Lower lobe of right lung (tissue), 2 donors: Measurements from ENCODE around the gene ACAD8. TPM values are rescaled to one million over a fixed set of nuclear protein-coding genes. Genes with fewer than 3 reads are reported as not detected.
"Not testable (repeated sequence)": the region's sequence is repeated elsewhere in the genome, so short reads cannot be mapped to it uniquely, and the experiment has no call there.

Experiments used
- ATAC-seq, 2 donors: fragments of 200-7000 bp; cut with Tn5 transposase; one replicate each; pipeline ENCODE4 v1.9.1; 2020 to 2022; ENCODE audit warnings: mild to moderate bottlenecking in 2 of 2, moderate library complexity in 2 of 2
- DNase-seq: peaks from one replicate; pipeline ENCODE4 v3.0.0-alpha.2; 2020
- H3K27ac ChIP-seq: fragments of 200-600 bp; one replicate; pipeline ENCODE4 v1.8.0; 2022
- H3K27me3 ChIP-seq: fragments of 200-600 bp; one replicate; pipeline ENCODE4 v1.8.0; 2022; ENCODE audit warnings: low read depth
- H3K36me3 ChIP-seq: fragments of 200-600 bp; one replicate; pipeline ENCODE4 v1.8.0; 2022; ENCODE audit warnings: mild to moderate bottlenecking
- H3K4me1 ChIP-seq: fragments of 200-600 bp; one replicate; pipeline ENCODE4 v1.8.0; 2022
- H3K4me3 ChIP-seq: fragments of 200-600 bp; one replicate; pipeline ENCODE4 v1.8.0; 2022; ENCODE audit warnings: mild to moderate bottlenecking
- H3K9me3 ChIP-seq: fragments of 200-600 bp; one replicate; pipeline ENCODE4 v1.8.0; 2022
- CTCF ChIP-seq: fragments of 200-600 bp; IDR thresholded peaks from one replicate; pipeline ENCODE4 v1.8.0; 2022; ENCODE audit warnings: antibody characterized with exemption, mild to moderate bottlenecking
- intact Hi-C: fragments of 100-400 bp; cut with DNase I; formaldehyde crosslinking; loops from one replicate; pipeline ENCODE4 v1.11.0; 2022
- total RNA-seq: library from RNA; stranded (reverse); fragmentation: NEBNext Ultra II Directional; extraction: Animal tissue kit (Norgen Biotek cat#: 25700); gene quantifications from one replicate; pipeline ENCODE4 v1.2.1, GENCODE V29; 2021
- donor health status: DM: no; HTN: yes; CAD: no; lungs with severe emphysema.

ACAD8 gene
- total RNA-seq, 1 donor from 2014 or later: 33.9 TPM

GRCh38 chr11:134248910-134249480, 4.4 kb upstream of the ACAD8 start:
- Histone ChIP-seq H3K27me3 (no peaks in the 10 kb centered on the region), H3K36me3 (peaks cover 73% of the 10 kb centered on the region)
- no peak for DNase-seq

GRCh38 chr11:134250246-134250645, 3.1 kb upstream of the ACAD8 start:
- no peak for DNase-seq
- Histone ChIP-seq H3K9me3 (no peaks in the 10 kb centered on the region), H3K27me3 (no peaks in the 10 kb centered on the region), H3K4me1 (peaks cover 36% of the 10 kb centered on the region), H3K27ac (no peak overlapping the region), H3K4me3 (no peak overlapping the region), H3K36me3 (peaks cover 61% of the 10 kb centered on the region)
- no peak for ATAC-seq
- TF ChIP-seq CTCF: no peak
- intact Hi-C loops: no loop called here

More at GRCh38 chr11:134248910-134249480, 4.4 kb upstream of the ACAD8 start:
- no peak for ATAC-seq
- TF ChIP-seq CTCF: no peak
- Histone ChIP-seq H3K27ac (no peak overlapping the region), H3K4me3 (no peak overlapping the region), H3K9me3 (no peaks in the 10 kb centered on the region), H3K4me1 (peaks cover 24% of the 10 kb centered on the region)
- intact Hi-C loops: no loop called here

GRCh38 chr11:134250675-134251074, 2.7 kb upstream of the ACAD8 start:
- intact Hi-C loops: no loop called here
- no peaks in the 10 kb centered on the region for H3K27me3 ChIP-seq
- no peak overlapping the region for H3K4me3 ChIP-seq
- no peak for ATAC-seq
- H3K9me3 ChIP-seq: no peaks in the 10 kb centered on the region
- peaks cover 40% of the 10 kb centered on the region for H3K4me1 ChIP-seq
- H3K36me3 ChIP-seq: peaks cover 57% of the 10 kb centered on the region
- no peak for DNase-seq
- no peak for TF ChIP-seq CTCF
- no peak overlapping the region for H3K27ac ChIP-seq

- intact Hi-C loops: no loop called here
- Histone ChIP-seq H3K27ac (peak overlapping the region; percentile 80), H3K4me3 (peak overlapping the region; percentile 88), H3K4me1 (peaks cover 40% of the 10 kb centered on the region), H3K36me3 (peaks cover 50% of the 10 kb centered on the region), H3K27me3 (no peaks in the 10 kb centered on the region), H3K9me3 (no peaks in the 10 kb centered on the region)
- DNase-seq (no peak), ATAC-seq (peak; percentile 9 to 35)
- no peak for TF ChIP-seq CTCF
These were observed 801 bp upstream of the ACAD8 start for GRCh38 chr11:134252346-134253187.

- intact Hi-C loops: no loop called here
- H3K4me1 ChIP-seq: peaks cover 46% of the 10 kb centered on the region
- peaks cover 50% of the 10 kb centered on the region for H3K36me3 ChIP-seq
- TF ChIP-seq CTCF: no peak
- no peaks in the 10 kb centered on the region for H3K27me3 ChIP-seq
- ATAC-seq (no peak), DNase-seq (no peak)
- no peak overlapping the region for H3K27ac ChIP-seq
- peak overlapping the region; percentile 88 for H3K4me3 ChIP-seq
- H3K9me3 ChIP-seq: no peaks in the 10 kb centered on the region
These were observed 1.2 kb downstream of the ACAD8 start for GRCh38 chr11:134254433-134255183.

- DNase-seq, H3K27me3 ChIP-seq, H3K9me3 ChIP-seq, H3K27ac ChIP-seq, H3K4me3 ChIP-seq, intact Hi-C loops, ATAC-seq: not testable (repeated sequence)
- Histone ChIP-seq H3K4me1 (peaks cover 46% of the 10 kb centered on the region), H3K36me3 (peaks cover 50% of the 10 kb centered on the region)
These were observed 1.8 kb downstream of the ACAD8 start for GRCh38 chr11:134255184-134255561.
